GM12865 (cell line): Measurements from ENCODE around the gene PM20D1.

Experiments used
- DNase-seq: peaks from one replicate; pipeline ENCODE4 v3.0.0; 2010; ENCODE audit warnings: low read depth
- H3K4me3 ChIP-seq: 2 replicates; pipeline ENCODE4 v1.5.1; 2011; ENCODE audit warnings: mild to moderate bottlenecking, low read depth, low read length, control low read depth
- CTCF ChIP-seq: IDR thresholded peaks from 2 replicates; pipeline ENCODE4 v1.5.1; 2011; ENCODE audit warnings: low read length, control low read depth, low read depth, inconsistent platforms; ENCODE audit not compliant: insufficient read depth; ENCODE audit errors: missing control alignments

The PM20D1 gene

GRCh38 chr1:205792961-205793673, 56.8 kb downstream of the PM20D1 start:
- DNase-seq, result no peak
- TF ChIP-seq CTCF, result no peak
- no peak overlapping the region for H3K4me3 ChIP-seq

- H3K4me3 ChIP-seq, result no peak overlapping the region
- peak; percentile 42 for DNase-seq
- TF ChIP-seq CTCF, result no peak
Measured at GRCh38 chr1:205792481-205792881, 57.5 kb downstream of the PM20D1 start.

- DNase-seq, result peak; percentile 67
Measured at GRCh38 chr1:205791568-205792180, 58.3 kb downstream of the PM20D1 start.

GRCh38 chr1:205787287-205787916, 62.5 kb downstream of the PM20D1 start:
- no peak for DNase-seq
- no peak for TF ChIP-seq CTCF
- no peak overlapping the region for H3K4me3 ChIP-seq

More at GRCh38 chr1:205791568-205792180, 58.3 kb downstream of the PM20D1 start:
- H3K4me3 ChIP-seq, result no peak overlapping the region
- peak; percentile 94 for TF ChIP-seq CTCF

GRCh38 chr1:205786601-205787000, 63.3 kb downstream of the PM20D1 start:
- TF ChIP-seq CTCF, result no peak
- no peak for DNase-seq
- no peak overlapping the region for H3K4me3 ChIP-seq

- DNase-seq, result no peak
- H3K4me3 ChIP-seq, result no peak overlapping the region
- TF ChIP-seq CTCF, result no peak
Measured at GRCh38 chr1:205785446-205785845, 64.5 kb downstream of the PM20D1 start.
